ENCODE results near the gene ARID1B.

ARID1B gene

GRCh38 chr6:156883497-156884252 lies 106.5 kb downstream of the ARID1B start:
- DNase-seq: no peak

- no peak for DNase-seq
Observed at GRCh38 chr6:156884306-156884705, 107.1 kb downstream of the ARID1B start.

GRCh38 chr6:156885562-156885961 lies 108.4 kb downstream of the ARID1B start:
- DNase-seq: no peak

GRCh38 chr6:156886409-156886808 lies 109.2 kb downstream of the ARID1B start:
- DNase-seq: no peak

- DNase-seq: no peak
Observed at GRCh38 chr6:156887623-156888269, 110.6 kb downstream of the ARID1B start.

GRCh38 chr6:156889469-156889868 lies 112.3 kb downstream of the ARID1B start:
- no peak for DNase-seq

GRCh38 chr6:156889986-156890385 lies 112.8 kb downstream of the ARID1B start:
- DNase-seq: no peak

- no peak for DNase-seq
Observed at GRCh38 chr6:156890627-156891314, 113.6 kb downstream of the ARID1B start.

- no peak for DNase-seq
Observed at GRCh38 chr6:156897907-156898531, 120.8 kb downstream of the ARID1B start.

GRCh38 chr6:156899071-156899470 lies 121.9 kb downstream of the ARID1B start:
- no peak for DNase-seq

- no peak for DNase-seq
Observed at GRCh38 chr6:156899532-156900135, 122.5 kb downstream of the ARID1B start.

GRCh38 chr6:156900292-156900691 lies 123.1 kb downstream of the ARID1B start:
- DNase-seq: no peak

GRCh38 chr6:156901309-156902019 lies 124.3 kb downstream of the ARID1B start:
- DNase-seq: no peak

- DNase-seq: no peak
Observed at GRCh38 chr6:156902782-156903181, 125.6 kb downstream of the ARID1B start.

GRCh38 chr6:156904176-156904967 lies 127.2 kb downstream of the ARID1B start:
- DNase-seq: no peak

GRCh38 chr6:156905801-156906200 lies 128.6 kb downstream of the ARID1B start:
- DNase-seq: no peak

GRCh38 chr6:156906451-156906850 lies 129.3 kb downstream of the ARID1B start:
- no peak for DNase-seq

GRCh38 chr6:156909212-156910010 lies 132.2 kb downstream of the ARID1B start:
- DNase-seq: no peak

GRCh38 chr6:156910011-156910334 lies 132.8 kb downstream of the ARID1B start:
- DNase-seq: no peak

GRCh38 chr6:156910938-156911337 lies 133.8 kb downstream of the ARID1B start:
- DNase-seq: no peak

GRCh38 chr6:156911581-156911980 lies 134.4 kb downstream of the ARID1B start:
- DNase-seq: no peak

Measured in hippocampal formation (tissue), 2 donors.